CD4-positive, alpha-beta T cell treated with Interleukin-6 for 4 hours (primary cell): ENCODE results near the gene CASP6.

Experiments used
- DNase-seq: peaks from one replicate; pipeline ENCODE4 v3.0.0-alpha.2; 2020; ENCODE audit warnings: mixed read lengths

The CASP6 gene

DNA sequence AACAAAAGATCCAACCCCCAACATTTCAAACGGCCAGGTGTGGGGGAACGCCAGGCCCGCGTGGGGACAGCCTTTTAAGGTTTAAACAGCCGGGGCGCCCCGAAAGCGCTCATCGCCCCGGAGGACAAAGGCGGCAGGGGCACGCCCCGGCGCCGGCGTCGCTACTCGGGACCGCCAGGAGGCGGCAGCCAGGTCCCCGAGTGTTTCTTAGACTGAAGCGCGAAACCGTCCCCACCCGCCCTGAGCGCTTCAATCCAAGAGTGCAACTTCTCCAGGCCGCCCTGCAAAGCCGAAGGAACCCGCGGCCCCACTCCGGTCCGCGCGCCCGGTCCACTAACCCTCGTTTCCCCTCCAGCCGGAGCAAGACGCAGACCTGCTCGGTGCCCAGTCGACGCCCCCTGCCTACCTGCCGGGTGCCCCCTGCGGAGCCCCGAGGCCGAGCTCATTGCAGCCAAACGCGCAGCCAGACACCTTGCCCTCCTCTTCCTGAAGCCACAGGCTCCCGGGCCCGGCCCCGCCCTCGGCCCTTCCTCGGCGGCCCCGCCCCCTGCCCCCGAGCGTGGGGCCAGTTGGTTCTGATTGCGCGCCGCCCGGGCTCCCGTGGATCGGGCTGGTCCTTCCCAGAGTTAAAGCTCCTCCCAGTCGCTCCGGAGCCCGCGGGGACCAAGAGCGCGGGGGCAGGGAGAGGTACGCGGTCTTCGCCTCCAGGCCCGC, at the start of gene CASP6:
Gene CASP6, minus strand, starts transcription at position 496 of the 714 bp plus-strand sequence. Its CDS starts 50 bp downstream, at position 446.
- DNase-seq = peak; percentile 81

DNA sequence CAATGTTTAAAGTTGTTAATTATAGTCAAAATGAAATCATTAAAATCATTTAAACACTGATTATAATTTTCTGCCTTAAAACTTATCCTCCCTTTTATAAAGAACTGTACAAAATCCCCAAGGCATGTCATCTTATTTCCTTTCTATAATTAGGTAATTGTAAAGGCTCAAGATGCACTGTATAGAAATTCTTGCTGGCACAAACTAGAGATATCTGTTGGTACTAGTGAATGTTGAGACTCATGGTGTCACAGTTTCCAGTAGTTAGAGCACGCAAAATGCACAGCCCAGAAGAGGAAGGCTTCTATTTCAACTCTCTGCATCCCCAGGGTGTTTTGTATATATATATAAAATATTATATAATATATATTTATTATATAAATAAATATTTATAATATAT, 49.3 kb upstream of the CASP6 start:
- no peak for DNase-seq

DNA sequence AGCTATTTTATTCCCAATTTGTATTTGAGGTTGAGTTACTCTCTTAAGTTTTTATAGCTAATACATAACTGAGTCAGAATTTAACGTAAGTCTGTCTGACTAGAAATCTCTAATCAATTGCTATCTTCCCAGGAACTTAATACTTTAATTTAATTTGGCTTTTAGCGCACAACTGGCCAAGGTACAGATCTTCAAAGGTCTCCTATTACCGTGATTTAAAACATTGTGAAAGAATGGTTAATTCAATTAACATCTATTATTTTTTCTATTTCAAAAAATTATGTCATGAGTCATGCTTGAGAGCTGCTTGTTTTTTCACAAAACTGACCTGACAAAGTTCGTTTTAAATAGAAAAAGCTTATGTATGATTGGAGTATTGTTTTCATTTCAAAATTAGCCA, 48.6 kb upstream of the CASP6 start:
- DNase-seq = no peak

DNA sequence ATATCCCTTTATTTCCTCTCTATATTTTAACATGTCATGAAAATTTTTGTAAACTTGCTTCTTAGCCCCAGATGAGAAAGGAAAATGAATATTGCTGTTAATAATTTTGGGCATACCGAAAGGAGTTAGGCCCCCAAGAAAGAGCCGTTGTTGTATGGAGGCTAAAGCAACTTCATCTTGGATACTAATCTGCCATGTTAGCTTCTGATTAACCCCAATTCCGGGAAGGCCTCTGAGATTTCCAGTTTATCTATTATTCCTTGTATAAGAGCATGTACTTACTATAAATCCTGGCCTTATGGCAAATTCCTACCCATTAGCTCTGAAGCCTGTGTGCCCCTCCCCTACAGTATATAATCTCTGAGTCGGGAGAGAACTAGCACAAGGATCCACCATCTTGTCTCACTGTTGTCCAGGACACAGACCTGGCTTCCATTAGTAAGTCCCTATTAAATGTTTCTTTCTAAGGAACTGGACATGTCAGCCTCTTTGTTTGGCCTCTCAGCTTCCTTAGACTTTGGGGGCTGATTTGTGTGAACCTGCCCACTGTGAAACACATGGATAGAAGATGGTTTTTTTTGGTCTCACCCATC, 47.5 kb upstream of the CASP6 start:
- no peak for DNase-seq

DNA sequence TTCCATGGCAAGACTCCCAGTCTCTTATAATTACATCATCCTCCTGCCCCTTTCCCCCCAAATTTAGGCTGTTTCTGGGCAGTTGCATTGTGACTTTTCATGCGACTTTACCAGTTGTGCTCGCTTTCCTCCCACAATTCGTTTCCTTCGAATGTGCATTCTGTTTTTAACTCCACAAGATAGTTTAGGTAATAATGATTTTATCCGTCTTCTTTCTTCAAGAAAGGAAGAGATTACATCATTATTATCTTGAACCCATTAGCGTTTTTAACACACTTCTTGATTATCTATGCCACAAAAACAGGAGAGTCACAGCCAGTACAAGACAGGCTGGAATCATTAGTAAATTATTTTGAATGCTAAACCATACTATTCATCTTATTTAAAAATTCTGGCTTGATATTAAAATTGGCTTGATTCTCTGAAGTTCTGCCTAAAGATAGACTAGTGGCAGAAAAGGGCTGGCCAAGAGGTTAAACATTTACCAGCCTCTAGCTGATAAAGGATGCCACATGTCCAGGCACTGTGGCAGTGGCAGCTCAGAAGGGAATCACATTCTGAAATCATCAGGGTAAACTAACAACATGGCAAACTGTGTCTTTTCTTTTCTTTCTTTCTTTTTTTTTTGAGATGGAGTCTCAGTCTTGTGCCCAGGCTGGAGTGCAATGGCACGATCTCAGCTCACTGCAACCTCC, 46.3 kb upstream of the CASP6 start:
- DNase-seq = no peak

DNA sequence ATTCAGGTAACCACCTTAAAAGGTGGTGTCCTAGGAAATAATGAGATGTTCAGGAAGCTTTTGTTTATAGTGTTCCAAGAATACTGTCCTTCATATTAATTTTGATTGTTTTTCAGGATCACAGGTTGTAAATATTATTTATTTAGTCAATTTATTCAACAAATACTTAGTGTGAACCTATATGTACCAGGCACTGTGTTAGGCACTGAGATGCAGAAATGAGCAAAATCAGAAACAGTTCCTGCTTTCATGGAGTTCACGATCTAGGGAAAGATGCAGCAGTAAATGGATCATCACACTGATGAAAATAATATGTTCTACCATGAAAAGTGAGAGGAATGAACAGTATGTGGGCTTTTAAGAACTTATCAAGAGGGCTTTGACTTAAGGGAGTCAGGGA, 44.9 kb upstream of the CASP6 start:
- no peak for DNase-seq

DNA sequence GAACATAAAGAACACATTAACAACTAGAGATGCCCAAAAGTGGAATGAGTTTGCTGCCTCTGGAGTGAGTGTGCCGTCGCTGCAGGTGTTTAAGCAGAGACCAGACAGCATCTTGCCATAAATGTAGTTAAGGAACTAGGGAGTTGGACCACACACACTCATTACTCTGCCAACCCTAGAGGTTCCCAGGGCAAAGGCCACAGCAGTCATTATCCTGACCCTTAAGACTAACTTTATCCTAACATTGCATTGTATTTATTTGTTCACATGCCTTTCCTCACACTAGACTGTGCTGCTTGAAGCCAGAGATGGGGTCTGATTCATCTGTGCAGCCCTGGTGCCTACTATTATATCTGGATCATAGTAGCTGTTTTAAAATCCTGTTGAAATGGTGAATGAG, 43.5 kb upstream of the CASP6 start:
- no peak for DNase-seq

DNA sequence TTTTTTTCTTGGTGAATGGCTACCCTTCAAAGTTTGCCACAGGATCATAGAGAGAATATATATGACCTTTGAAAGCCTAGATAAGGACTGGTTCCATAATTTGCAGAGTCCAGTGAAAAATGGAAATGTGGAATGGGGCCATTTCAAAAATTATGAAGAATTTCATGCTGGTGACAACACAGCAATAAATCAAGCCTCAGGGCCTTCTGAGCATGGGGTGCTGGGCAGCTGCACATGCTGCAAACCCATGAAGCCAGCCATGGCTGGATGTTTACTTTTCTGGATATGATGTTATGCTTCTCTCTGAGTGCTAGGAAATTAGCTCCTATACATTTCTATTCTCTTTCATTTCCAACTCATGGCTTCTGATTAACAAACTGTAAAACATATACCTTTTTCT, 42.6 kb upstream of the CASP6 start:
- no peak for DNase-seq

DNA sequence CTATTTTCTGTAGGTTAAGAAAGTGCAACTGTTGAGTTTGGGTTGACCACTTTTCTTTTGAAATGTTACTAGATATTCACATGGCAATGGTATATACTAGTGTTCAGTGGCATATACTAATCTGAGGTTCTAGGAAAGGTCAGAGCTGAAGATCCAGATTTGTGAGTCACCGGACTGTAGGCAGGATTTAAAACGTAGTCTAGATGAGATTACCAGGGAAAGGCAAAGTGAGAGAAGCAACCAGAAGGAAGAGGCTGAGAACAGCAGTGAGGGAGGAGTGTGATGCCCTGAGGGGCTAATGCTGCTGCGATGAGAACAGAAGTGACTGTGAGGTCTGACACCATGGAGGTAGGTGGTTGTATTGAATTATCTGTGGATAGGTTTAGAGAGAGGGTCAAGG, 36.3 kb upstream of the CASP6 start:
- DNase-seq = no peak

DNA sequence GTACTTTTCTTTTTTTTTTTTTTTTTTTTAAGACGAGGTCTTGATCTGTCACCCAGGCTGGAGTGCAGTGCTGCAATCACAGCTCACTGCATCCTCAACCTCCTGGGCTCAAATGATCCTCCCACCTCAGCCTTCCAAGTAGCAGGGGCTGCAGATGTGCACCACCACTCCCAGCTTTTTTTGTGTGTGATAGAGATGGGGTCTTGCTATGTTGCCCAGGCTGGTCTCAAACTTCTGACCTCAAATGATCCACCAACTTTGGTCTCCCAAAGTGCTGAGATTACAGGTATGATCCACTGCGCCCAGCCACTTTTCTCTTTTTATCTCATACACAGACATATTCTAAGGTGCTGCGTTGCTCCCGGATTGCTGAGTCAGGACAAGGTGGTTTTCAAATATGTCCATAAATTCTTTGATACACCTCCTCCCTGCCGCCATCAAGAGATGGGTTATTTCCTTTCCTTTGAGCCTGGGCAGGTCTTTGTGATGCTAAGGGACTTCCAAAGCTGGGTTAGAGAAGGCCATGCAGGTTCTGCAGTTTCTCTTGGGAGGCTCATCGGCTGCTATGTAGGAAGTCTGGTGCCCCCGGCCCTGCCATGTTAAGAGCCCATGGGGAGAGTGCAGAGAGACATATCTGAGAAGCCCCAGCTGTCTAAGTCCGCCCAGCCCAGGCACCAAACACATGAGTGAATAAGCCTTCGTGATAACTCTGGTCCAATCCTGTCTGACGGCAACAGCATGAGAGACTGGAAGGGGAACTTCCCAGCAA, 35.0 kb upstream of the CASP6 start:
- DNase-seq = no peak

DNA sequence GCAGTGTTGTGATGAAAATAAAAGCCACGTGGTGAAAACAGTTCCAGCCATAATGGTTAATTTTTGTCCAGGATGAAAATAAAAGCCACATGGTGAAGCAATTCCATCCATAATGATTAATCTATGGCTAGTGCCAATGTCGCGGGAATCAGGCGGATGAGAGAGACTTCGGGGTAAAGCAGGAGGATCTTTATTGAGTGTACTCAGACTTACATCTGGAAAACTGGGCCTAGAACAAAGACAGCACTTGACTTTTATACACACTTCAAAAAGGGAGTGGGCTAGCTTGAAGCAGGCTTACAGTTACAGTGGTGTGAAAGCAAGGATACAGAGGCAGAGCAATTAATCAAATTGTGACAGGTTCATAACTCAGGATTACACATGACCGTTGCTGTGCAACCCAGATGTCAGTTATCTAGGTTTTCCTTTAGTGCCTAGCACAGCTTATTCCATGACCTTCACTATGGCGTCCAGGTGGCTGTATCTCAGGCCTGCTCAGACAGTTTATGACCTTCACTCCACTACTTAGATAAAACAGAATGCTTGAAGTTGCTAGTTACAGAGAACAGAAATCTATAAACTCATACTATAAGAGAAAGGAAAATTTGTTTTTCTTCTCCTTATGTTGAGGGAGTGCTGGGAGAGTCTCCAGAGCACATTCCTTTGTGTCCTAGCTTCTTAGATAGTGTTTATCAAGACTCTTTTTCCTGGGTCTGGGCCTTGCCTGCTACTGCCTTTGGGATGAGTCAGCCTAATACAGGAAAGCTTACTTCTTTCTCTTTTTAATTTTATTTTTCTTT, 32.5 kb upstream of the CASP6 start:
- no peak for DNase-seq

DNA sequence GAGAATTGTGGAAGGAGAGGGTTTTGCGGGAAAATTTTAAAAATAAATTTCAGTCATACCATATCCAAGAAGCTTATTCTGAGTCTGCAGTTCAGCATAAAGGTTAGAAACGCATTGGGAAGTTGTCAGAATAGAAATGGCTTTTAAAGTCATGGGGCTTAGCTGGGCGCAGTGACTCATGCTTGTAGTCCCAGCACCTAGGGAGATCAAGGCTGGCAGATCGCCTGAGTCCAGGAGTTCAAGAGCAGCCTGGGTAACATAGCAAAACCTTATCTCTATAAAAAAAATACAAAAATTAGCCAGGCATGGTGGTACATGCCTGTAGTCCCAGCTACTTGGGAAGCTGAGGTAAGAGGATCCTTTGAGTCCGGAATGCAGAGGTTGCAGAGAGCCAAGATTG, 30.5 kb upstream of the CASP6 start:
- no peak for DNase-seq

DNA sequence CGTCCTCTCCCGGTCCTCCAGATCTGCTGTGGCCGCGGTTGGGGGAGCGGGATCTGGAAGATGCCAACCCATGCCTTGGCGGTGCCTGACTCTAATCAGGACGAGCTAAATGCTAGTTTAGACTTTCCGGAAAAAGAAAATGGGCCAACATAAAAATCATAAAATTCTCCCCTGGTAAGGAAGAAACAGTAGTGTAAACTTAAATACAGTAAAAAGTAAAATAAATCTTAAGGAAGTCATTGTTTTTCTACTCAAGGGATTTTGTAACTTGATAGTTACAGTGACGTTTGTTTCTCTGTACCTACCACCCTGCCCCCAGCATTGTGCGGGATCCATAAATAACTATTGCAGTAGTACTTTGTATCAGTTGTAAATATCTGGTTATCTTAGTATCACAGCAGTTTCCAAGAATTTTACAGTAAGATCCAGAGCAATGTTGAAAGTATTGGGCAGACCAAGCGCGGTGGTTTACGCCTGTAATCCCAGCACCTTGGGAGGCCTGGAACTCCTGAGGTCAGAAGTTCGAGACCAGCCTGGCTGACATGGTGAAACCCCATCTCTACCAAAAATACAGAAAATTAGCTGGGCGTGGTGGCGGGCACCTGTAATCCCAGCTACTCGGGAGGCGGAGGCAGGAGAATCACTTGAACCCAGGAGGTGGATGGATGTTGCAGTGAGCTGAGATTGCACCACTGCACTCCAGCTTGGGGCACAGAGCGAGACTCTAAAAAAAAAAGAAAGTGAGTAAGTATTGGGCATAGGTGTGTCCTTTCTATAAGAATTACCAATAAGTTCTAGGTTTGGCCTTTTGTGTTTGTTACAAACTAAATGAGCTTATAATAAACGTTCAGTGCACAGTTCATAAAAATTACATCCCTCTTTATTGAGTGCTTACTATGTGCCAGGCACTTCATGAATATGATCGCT, 27.6 kb upstream of the CASP6 start:
- DNase-seq = no peak

DNA sequence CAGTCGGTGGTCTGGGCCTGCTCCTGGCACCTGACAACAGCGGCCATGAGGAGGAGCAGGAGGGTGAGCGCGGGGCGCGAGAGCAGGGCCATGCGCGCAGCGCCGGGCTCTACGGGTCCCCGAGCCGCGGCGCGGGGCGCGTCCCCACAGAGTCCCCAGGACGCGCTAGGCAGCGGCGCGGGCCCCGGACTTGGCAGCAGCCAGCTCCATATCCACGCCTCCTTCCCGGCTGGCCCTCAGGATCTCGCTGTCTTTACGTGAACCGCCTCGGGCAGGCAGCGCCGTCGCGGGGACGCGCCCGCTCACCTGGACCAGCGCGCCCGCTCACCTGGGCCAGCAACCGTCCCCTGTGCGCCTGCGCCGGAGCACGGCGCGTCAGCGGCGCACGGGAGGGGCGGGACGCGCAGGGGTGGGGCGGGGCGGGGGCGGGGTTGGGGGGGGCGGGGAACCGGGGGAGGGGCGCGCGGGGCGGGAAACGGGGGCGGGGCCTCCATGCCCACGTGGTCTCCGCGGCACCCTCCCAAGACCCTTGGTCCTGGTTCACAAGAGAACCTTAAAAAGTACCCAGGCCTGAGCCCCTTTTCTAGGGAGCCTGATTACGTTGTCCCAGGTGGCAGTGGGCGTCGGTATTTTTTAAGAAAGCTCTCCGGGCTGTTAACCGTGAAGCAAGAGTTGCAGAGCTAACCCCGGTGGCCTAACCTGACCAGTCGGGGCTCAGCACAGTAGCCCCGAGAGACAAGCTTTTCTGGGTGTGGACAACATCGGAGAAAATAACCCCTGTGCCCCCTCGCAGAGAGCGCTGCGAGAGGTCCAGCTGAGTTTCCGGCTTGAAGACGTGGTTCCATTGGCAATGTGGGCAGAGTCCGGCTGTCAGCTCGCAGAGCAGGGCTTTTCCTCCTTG, 26.7 kb upstream of the CASP6 start, which contains the start of gene PLA2G12A:
Gene PLA2G12A, minus strand, starts transcription at position 353 of the 901 bp plus-strand sequence. Its CDS starts 261 bp downstream, at position 92.
- DNase-seq = peak; percentile 85

DNA sequence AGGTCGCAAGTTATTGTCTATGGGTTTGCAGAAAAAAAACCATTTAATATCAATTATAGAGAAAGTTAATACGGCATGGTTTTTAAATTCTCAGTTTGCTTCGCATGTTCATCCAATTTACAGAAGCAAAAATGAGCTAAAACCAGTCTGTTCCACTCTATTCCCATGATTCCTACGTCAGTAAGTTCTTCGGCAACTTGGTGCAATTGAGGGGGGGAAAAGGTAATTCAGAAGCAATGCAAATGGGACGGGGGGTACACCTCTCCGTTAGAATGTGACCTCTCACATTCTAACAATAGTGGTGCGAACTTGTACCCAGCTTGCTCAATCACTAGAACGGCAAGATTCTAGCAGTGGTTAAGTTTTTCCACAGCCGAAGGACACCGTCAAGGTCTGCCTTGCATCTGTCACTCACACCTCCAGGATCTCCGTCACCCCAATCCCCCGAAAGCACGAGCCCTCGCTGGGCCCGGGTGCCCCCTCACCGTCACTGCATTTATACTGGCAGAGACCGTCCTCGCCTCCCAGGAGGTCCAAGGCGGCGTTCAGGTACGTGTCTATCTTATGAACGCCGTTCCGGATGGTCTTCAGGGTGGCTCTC, 26.0 kb upstream of the CASP6 start:
- no peak for DNase-seq

DNA sequence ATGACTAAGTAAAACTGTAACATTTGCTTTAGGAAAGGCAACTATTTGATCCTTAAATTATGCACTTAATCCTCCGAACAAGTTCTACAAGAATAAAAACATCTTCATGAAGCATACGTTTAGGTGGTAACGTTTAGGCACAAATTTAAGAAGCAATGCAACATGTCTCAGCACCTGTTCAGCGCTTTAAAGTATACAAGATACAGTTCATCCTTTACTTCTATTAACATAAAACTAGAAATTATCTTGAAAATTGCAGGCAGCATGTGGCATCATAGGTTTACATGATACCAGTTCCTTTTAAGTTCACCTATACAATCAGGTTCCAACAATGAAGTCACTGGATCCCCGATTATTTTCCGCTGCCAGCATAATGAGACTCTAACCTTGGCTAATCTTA, 25.1 kb upstream of the CASP6 start:
- DNase-seq = no peak

DNA sequence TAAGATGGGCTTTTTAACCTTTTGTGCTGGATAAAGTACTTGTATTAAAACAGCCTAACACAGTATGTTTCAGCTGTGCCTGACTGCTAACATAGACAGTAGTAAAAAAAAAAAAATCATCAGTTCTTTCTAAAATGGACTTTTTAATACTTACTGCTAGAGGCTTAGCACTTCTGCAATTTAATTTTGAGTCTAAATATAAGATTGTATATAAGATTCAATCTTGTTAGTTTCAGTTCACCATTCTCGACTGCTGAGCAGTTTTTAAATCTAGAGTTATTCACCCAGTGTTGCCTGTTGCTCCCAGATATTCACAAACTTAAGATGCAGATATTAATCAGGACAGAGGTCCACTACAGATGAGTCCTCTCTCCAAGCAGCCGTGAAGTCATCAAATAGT, 19.9 kb upstream of the CASP6 start:
- DNase-seq = no peak

DNA sequence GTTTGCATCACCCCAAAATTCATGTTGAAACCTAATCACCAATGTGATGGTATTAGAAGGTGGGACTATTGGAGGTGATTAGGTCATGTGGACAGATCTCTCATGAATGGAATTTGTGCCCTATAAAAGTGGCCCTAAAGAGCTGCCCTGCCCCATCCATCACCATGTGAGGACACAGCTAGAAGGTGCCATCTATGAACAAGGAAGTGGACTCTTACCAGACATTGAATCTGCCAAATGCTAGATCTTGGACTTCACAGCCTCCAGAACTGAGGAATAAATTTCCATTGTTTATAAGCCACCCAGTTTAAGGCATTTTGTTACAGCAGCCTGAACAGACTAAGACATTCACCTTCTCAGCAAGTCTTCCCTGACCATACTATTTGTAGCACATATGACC, 19.1 kb upstream of the CASP6 start:
- DNase-seq = no peak

DNA sequence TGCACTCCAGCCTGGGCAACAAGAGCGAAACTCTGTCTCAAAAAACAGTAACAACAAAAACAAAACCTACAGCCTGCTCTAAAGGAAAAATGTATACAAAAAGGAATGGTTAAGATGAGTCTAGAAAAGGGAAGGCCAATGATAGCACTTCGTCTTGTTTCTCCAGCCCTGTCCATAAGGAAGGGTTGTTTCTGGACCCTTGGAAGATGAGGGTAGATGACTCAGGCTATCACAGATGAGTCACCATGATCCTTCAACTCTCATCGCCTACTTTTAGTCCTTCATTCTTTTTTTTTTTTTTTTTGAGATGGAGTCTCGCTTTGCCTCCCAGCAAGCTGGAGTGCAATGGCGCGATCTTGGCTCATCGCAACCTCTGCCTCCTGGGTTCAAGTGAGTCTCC, 17.8 kb upstream of the CASP6 start:
- DNase-seq = no peak

DNA sequence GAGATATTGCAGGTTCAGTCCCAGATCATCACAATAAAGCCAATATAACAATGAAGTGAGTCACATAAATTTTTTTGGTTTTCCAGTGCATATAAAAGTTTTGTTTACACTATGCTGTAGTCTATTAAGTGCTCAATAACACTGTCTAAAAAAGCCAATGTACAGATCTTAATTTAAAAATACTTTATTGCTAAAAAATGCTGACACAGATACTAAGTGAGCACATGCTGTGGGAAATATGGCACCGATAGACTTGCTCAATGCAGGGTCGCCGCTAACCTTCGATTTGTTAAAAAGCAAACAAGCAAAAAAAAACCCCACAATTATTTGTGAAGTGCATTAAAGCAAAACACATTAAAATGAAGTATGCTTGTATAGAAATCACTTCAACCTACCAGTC, 16.4 kb upstream of the CASP6 start:
- no peak for DNase-seq
